GM10847 (cell line): ENCODE measurements around the gene SGO1.

ENCODE experiments used
- POLR2A ChIP-seq: IDR thresholded peaks from 2 replicates; pipeline ENCODE4 v1.6.1; 2011; ENCODE audit not compliant: insufficient read length; ENCODE audit errors: extremely low read depth

Gene SGO1

DNA sequence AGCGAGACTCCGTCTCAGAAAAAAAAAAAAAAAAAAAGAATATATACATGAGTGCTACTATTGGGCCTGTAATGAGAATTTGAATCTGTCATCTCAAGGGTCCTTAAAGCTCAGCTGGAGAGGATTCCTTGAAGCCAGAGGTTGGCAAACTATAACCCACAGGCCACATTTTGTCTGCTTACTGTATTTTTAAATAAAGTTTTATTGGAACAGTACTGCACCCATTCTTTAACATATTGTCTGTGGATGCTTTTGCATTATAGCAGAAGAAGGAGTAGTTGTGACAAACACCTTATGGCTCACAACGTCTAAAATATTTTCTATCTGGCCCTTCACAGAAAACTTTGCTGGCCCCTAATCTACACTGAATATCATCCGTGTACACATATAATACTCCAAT lies 60.7 kb downstream of the SGO1 start:
- no peak for TF ChIP-seq POLR2A

DNA sequence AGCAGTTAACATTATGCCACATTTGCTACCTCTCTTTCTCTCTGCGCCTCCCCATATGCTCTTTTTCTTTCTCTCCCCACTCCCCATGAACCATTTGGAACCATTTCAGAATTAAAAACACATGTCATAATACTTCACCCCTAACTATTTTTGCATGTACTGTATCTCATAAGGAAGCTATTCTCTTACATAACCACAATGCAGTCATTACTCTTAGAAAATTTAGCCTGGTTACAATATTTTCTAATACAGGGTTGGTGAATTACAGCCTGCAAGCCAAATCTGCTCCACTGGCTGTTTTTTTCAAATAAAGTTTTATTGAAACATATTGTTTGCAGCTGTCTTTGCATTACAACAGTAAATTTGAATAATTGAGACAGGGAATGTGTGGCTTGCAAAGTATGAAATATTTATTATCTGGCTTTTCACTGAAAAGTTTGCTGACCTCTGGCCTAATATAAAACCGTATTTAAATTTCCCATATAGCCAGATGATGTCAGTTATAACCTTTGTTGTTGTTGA lies 62.8 kb downstream of the SGO1 start:
- TF ChIP-seq POLR2A, result no peak

DNA sequence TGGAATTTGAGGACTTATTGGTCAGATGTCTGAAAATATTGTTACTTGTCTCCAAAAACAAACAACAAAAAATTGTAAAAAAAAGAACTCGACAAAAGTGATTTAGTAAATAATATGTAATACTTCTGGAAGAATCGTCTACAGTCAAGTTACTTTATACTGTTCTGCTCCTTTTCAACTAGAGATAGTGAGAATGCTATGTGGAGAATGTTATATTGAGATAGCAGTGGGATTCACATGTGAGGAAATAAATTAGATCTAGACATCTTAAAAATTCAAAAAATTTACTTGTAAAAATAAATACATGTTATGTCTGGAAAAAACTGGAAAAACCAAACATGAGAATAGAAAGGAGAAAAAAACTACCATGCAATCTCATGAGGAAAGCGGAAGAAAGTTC lies 64.9 kb downstream of the SGO1 start:
- no peak for TF ChIP-seq POLR2A
